NCI-H345 treated with DMSO at 0.1 percent for 48 hours (cell line): ENCODE measurements around the gene DLGAP1.

ENCODE experiments used
- DNase-seq: peaks from one replicate; lab custom pipeline; 2025; ENCODE audit not compliant: unreplicated experiment; lab: John Stamatoyannopoulos, UW

The DLGAP1 gene

GRCh38 chr18:3649633-3650426, 805.3 kb downstream of the DLGAP1 start:
- no peak for DNase-seq

- no peak for DNase-seq
These were observed 805.9 kb downstream of the DLGAP1 start for GRCh38 chr18:3649135-3649632.

- no peak for DNase-seq
These were observed 806.5 kb downstream of the DLGAP1 start for GRCh38 chr18:3648641-3649040.

GRCh38 chr18:3648200-3648599, 806.9 kb downstream of the DLGAP1 start:
- peak; percentile 22 for DNase-seq

DNA sequence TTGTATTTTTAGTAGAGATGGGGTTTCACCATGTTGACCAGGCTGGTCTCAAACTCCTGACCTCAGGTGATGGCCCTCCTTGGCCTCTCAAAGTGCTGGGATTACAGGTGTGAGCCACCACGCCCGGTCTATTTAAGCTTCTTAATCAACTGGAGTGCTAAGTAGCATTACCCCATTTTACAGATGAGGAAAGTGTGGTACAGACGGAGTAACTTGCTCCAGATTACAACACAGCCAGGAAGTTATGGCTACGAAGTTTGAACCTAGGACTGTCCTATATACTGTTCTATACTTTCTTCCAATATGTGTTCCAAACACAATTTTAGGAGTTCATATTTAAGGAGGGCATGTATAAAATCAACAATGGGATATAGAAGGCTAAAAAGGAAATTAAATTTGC, 807.5 kb downstream of the DLGAP1 start:
- no peak for DNase-seq

- DNase-seq, result no peak
These were observed 809.5 kb downstream of the DLGAP1 start for GRCh38 chr18:3645384-3646156.

GRCh38 chr18:3634250-3634939, 820.7 kb downstream of the DLGAP1 start:
- DNase-seq, result no peak

DNA sequence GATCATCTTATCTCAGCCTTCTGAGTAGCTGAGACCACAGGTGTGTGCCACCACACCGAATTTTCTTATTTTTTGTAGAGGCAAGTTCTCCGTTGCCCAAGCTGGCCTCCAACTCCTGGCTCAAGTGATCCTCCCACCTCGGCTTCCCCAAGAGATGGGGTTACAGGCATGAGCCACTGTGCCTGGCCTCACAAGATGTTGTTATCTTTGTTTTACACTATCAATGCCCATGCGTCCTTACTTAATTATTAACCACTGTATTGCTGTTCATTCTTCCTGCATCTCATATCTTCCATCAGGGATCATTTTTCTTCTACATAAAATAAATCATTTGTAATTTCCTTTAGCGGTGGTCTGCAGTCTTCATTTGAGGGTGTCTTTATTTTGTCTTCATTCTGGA, 823.2 kb downstream of the DLGAP1 start:
- no peak for DNase-seq

- no peak for DNase-seq
These were observed 828.1 kb downstream of the DLGAP1 start for GRCh38 chr18:3626929-3627458.

GRCh38 chr18:3625742-3626091, 829.4 kb downstream of the DLGAP1 start:
- no peak for DNase-seq

GRCh38 chr18:3624935-3625741, 830.0 kb downstream of the DLGAP1 start:
- no peak for DNase-seq

GRCh38 chr18:3624546-3624934, 830.6 kb downstream of the DLGAP1 start:
- DNase-seq, result no peak

GRCh38 chr18:3623769-3624545, 831.1 kb downstream of the DLGAP1 start:
- no peak for DNase-seq

DNA sequence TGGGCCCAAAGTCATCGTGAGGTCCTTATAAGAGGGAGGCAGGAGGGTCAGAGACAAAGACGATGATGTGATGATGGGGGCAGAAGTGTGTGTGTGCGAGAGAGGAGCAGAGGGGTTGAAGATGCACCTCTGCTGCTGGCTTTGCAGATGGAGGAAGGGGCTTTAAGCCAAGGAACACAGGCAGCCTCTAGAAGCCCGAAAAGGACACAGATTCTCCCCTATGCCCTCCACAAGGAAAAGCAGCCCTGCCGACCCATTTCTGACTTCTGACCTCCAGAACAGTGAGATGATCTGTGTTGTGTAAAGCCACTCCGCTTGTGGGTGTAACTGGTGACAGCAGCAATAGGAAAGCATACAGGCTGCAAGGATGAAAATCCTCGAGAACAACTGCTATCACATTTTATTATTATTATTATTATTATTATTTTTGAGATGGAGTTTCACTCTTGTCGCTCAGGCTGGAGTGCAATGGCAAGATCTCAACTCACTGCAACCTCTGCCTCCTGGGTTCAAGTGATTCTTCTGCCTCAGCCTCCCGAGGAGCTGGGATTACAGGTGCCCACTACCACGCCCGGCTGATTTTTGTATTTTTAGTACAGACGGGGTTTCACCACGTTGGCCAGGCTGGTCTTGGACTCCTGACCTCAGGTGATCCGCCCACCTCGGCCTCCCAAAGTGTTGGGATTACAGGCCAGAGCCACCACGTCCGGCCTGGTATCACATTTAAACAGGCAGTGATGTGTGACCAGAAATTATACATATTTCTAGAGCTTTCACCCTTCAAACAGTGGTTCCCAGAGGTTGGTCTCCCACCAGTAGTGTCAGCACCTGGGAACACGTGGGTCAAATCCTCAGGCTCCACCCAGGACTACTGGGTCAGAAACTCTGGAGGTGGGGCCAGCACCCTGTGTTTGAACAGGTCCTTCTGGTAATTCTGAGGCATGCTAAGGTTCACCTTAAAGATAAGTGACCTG, 834.7 kb downstream of the DLGAP1 start:
- no peak for DNase-seq

DNA sequence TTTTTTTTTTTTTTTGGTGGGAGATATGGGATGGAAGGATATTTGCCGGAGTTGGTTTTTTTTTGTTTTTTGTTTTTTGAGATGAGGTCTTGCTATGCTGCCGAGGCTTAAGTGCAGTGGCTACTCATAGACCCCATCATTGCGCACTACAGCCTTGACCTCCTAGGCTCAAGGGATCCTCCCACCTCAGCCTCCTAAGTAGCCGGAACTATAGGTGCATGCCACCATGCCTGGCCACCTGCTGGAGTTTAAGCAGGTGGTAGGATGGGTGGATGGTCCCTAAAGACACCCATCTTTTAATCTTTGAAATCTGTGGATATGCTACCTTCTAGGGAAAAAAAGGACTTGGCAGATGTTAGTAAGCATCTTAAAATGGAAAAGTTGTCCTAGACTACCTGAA, 835.4 kb downstream of the DLGAP1 start:
- no peak for DNase-seq

DNA sequence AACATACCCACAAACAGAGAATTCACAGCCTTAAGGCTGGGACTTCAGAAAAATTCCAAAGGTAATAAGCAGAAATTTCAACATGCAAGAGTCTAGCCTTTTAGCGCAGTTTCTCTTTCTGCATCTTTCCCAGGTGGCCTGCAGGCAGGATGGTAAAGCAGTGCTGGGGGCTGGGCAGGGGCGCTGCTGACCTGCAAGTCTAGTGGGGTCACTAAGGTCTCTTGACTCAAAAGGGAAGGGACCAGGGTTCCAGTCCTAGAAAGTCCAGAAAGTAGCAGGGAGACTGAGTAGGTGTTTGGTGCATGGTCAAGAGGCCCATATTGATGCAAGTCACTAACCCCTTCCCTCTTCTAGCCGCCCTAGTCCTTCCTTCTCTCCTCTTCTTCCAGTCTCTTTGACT, 835.9 kb downstream of the DLGAP1 start:
- no peak for DNase-seq

- no peak for DNase-seq
These were observed 838.4 kb downstream of the DLGAP1 start for GRCh38 chr18:3616744-3617143.

DNA sequence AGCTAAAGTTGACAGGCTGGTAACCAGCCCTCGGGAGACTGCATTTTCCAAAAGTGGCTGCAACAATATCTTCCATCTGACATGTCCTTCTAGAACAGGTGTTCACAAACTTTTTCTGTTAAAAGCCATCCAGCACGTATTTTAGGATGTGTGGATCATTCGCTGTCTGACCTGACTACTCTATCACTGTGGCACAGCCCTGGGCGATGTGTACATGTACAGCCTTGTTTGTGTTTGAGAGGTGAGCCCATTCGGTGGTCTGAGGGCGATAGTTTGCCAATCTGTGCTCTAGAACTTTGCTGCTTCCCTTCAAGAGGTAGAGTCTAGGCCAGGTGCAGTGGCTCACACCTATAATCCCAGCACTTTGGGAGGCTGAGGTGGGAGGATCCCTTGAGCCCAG, 839.0 kb downstream of the DLGAP1 start:
- DNase-seq, result no peak
